K562 (cell line): Measurements from ENCODE around the gene SLC25A1. TPM values are rescaled to one million over a fixed set of nuclear protein-coding genes. Genes with fewer than 3 reads are reported as not detected.
A peak's percentile ranks its signal among the peaks of the same experiment; 100 is the strongest.

Source experiments
- AFF1 ChIP-seq, 2 experiments: fragments of 450-650 bp; IDR thresholded peaks; 2 replicates each; pipeline ENCODE4 v1.6.1; 2018; ENCODE audit warnings: mild to moderate bottlenecking in 2 of 2, low read depth in 1 of 2; ENCODE audit not compliant: partially characterized antibody in 2 of 2
- CREB3 ChIP-seq: fragments of 450-650 bp; conservative IDR thresholded peaks from 2 replicates; pipeline ENCODE4 v1.6.1; 2016; ENCODE audit warnings: missing genetic modification characterization, low read depth, mild to moderate bottlenecking, missing compliant biosample characterization, moderate library complexity
- ERF ChIP-seq: fragments of 450-650 bp; formaldehyde crosslinking; IDR thresholded peaks from 2 replicates; pipeline ENCODE4 v1.4.0; 2020; ENCODE audit warnings: mild to moderate bottlenecking, mixed read lengths
- ETV1 ChIP-seq: fragments of 450-650 bp; conservative IDR thresholded peaks from 2 replicates; pipeline ENCODE4 v1.6.1; 2016; ENCODE audit warnings: missing genetic modification characterization, control low read depth, low read depth, missing compliant biosample characterization
- FOXA3 ChIP-seq, 2 experiments: fragments of 450-650 bp in 1 of 2; sonication (generic) in 1 of 2; formaldehyde crosslinking; IDR thresholded peaks in 1 of 2; conservative IDR thresholded peaks in 1 of 2; 2 replicates each; pipeline versions ENCODE4 v1.4.0 to v1.8.0; 2020 to 2022; ENCODE audit warnings: mild to moderate bottlenecking in 2 of 2, missing genetic modification reagents in 1 of 2
- HDAC3 ChIP-seq: fragments of 450-650 bp; IDR thresholded peaks from 2 replicates; pipeline ENCODE4 v1.6.1; 2018; ENCODE audit warnings: borderline replicate concordance, mild to moderate bottlenecking, moderate library complexity; ENCODE audit not compliant: partially characterized antibody
- MAFF ChIP-seq: IDR thresholded peaks from 2 replicates; pipeline ENCODE4 v1.6.1; 2012; ENCODE audit warnings: low read length, improper control_type of control experiment
- MTA3 ChIP-seq: fragments of 450-650 bp; formaldehyde crosslinking; IDR thresholded peaks from 2 replicates; pipeline ENCODE4 v1.6.1; 2017; ENCODE audit warnings: mild to moderate bottlenecking, borderline replicate concordance
- NCOR1 ChIP-seq: fragments of 450-650 bp; IDR thresholded peaks from 2 replicates; pipeline ENCODE4 v1.6.1; 2016; ENCODE audit warnings: mild to moderate bottlenecking, moderate library complexity
- PHF20 ChIP-seq: fragments of 450-650 bp; IDR thresholded peaks from 2 replicates; pipeline ENCODE4 v1.6.1; 2018; ENCODE audit not compliant: partially characterized antibody
- POLR2B ChIP-seq: fragments of 450-650 bp; IDR thresholded peaks from 2 replicates; pipeline ENCODE4 v1.6.1; 2018; ENCODE audit warnings: low read depth; ENCODE audit not compliant: partially characterized antibody
- SIN3B ChIP-seq: fragments of 450-650 bp; IDR thresholded peaks from 2 replicates; pipeline ENCODE4 v1.6.1; 2017; ENCODE audit warnings: low read depth, mild to moderate bottlenecking, moderate library complexity
- SIX5 ChIP-seq, 2 experiments: IDR thresholded peaks; 2 replicates each; pipeline ENCODE4 v1.6.1; 2011; ENCODE audit warnings: low read length in 2 of 2, borderline replicate concordance in 1 of 2, low read depth in 1 of 2, mild to moderate bottlenecking in 1 of 2, moderate library complexity in 1 of 2; ENCODE audit not compliant: insufficient read depth in 1 of 2
- SMARCE1 ChIP-seq: fragments of 450-650 bp; IDR thresholded peaks from 2 replicates; pipeline ENCODE4 v1.7.1; 2016; ENCODE audit warnings: mild to moderate bottlenecking
- SREBF2 ChIP-seq: sonication (generic); formaldehyde crosslinking; IDR thresholded peaks from 2 replicates; pipeline ENCODE4 v1.4.0; 2020; ENCODE audit warnings: mild to moderate bottlenecking, missing genetic modification reagents
- ZNF143 ChIP-seq: sonication (generic); formaldehyde crosslinking; IDR thresholded peaks from 2 replicates; pipeline ENCODE4 v1.9.0; 2022; ENCODE audit warnings: mild to moderate bottlenecking, missing genetic modification reagents
- ZNF644 ChIP-seq: fragments of 200-800 bp; sonication (Bioruptor generic); IDR thresholded peaks from 2 replicates; pipeline ENCODE4 v1.6.1; 2016; ENCODE audit warnings: low read depth, missing genetic modification characterization, missing compliant biosample characterization
- ZNF668 ChIP-seq: fragments of 250-450 bp; sonication (Bioruptor Pico); IDR thresholded peaks from 2 replicates; pipeline ENCODE4 v1.8.0; 2022; ENCODE audit warnings: mild to moderate bottlenecking, inconsistent platforms
- polyA plus RNA-seq, 8 experiments: library from polyadenylated mRNA; depleted of rRNA in 4 of 8; stranded (reverse) in 5 of 8; unstranded in 3 of 8; fragments of >200 nt; fragmentation: Nextera tagmentation in 2 of 8; fragmentation: Illumina TruSeq in 1 of 8; extraction: Ambion mirVana in 2 of 8; extraction: Trizol in 1 of 8; gene quantifications; 2 replicates each; pipeline versions ENCODE4 v1.2.1 to v1.2.3, GENCODE V29; 2011 to 2014; ENCODE audit warnings: inconsistent platforms in 1 of 8, missing spikeins in 1 of 8
- total RNA-seq, 7 experiments: library from RNA; depleted of rRNA in 6 of 7; stranded (reverse); fragments of >200 nt in 6 of 7; fragmentation: Illumina TruSeq in 2 of 7; extraction: Trizol in 2 of 7; gene quantifications; 2 replicates each; pipeline versions ENCODE4 v1.2.1 to v1.2.3, GENCODE V29; 2011 to 2021; ENCODE audit warnings: low replicate concordance in 1 of 7
- TF ChIP-seq, protein P1 (sequence below): fragments of 250-450 bp; sonication (Bioruptor Pico); IDR thresholded peaks from 2 replicates; pipeline ENCODE4 v1.4.0; 2020; ENCODE audit warnings: mild to moderate bottlenecking, moderate library complexity, borderline replicate concordance

SLC25A1 gene
- total and polyA plus RNA-seq, 9 of the 15 experiments (the other 6 are each of a cell fraction or from before 2014, with no cell fraction given), result 11.0 to 408 (median 110) TPM

DNA sequence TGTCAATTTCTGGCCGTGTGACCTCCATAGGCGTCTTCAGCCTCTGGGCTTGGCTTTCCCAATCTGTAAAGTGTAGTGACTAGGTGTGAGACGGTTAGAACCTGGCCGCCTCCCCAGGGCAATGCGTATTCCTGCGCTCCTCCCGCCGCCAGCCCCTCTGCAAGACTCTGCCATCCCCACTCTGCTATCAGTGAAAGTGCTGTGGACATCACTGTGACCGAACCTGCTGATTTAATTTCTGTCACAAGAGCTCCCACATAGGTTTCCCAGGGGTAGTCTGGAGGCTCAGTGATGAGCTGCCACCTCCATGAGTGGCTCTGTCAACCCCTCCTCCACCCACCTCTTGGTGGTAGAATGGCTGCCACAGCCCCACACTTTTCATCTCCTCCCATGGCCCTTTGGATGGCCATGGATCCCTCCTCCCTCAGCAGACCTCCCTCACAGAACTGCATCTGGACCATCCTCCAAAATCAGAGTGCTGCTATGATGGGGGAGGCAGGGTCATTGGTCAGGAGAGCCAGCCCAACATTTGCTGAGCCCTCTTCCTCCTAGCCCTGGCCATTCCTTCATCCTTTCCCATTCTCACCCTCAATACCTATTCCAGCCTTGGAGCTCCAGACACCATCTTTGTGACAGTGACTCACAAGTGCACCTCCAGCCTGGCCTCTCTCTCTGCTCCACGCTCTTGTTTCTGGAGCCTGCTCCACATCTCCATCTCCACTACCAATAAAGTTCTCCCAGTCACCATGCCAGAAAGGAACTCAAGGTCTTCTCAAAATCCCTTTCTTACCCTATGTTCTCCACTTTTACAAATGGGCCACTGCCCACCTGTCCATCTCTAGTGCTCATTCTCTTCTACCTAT, 27.0 kb downstream of the SLC25A1 start (continued):
- TF ChIP-seq MAFF, result no peak
- TF ChIP-seq ZNF668 (CRISPR knock-in tag), result no peak
- TF ChIP-seq PHF20, result no peak
- no peak for TF ChIP-seq ZNF143
- TF ChIP-seq POLR2B, result no peak
- TF ChIP-seq ZNF644 (tag), result no peak
- no peak for TF ChIP-seq SMARCE1
- TF ChIP-seq ETV1, result 0 out of 2 replicates have a peak, but pooled peaks have one; percentile 10
- TF ChIP-seq SIX5 (IDR thresholded peaks at IDR 0.05; ENCODE audit: borderline replicate concordance in 1 of 2, insufficient read depth in 1 of 2, low read depth in 1 of 2, low read length in 2 of 2), result no peak
- TF ChIP-seq MTA3, result no peak
- TF ChIP-seq HDAC3, result no peak
- no peak for TF ChIP-seq ERF (CRISPR knock-in tag)
- TF ChIP-seq CREB3 (tag), result no peak
- no peak for TF ChIP-seq NCOR1
- TF ChIP-seq AFF1 (IDR thresholded peaks at IDR 0.05; ENCODE audit: low read depth in 1 of 2, partially characterized antibody in 2 of 2), result no peak
- TF ChIP-seq SREBF2 (CRISPR knock-in tag), result no peak
- TF ChIP-seq FOXA3 (CRISPR knock-in tag; conservative IDR thresholded peaks at IDR 0.05 in 1 of 2, IDR thresholded peaks at IDR 0.05 in 1 of 2), result no peak
- TF ChIP-seq, protein P1, sequence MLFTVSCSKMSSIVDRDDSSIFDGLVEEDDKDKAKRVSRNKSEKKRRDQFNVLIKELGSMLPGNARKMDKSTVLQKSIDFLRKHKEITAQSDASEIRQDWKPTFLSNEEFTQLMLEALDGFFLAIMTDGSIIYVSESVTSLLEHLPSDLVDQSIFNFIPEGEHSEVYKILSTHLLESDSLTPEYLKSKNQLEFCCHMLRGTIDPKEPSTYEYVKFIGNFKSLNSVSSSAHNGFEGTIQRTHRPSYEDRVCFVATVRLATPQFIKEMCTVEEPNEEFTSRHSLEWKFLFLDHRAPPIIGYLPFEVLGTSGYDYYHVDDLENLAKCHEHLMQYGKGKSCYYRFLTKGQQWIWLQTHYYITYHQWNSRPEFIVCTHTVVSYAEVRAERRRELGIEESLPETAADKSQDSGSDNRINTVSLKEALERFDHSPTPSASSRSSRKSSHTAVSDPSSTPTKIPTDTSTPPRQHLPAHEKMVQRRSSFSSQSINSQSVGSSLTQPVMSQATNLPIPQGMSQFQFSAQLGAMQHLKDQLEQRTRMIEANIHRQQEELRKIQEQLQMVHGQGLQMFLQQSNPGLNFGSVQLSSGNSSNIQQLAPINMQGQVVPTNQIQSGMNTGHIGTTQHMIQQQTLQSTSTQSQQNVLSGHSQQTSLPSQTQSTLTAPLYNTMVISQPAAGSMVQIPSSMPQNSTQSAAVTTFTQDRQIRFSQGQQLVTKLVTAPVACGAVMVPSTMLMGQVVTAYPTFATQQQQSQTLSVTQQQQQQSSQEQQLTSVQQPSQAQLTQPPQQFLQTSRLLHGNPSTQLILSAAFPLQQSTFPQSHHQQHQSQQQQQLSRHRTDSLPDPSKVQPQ, result no peak
- TF ChIP-seq SIN3B, result no peak
